OCI-M2 (cell line): Measurements from ENCODE around the gene GLYR1.

Experiments used
- DNase-seq: peaks from one replicate; lab custom pipeline; 2025; ENCODE audit not compliant: unreplicated experiment; lab: John Stamatoyannopoulos, UW

Gene GLYR1

DNA sequence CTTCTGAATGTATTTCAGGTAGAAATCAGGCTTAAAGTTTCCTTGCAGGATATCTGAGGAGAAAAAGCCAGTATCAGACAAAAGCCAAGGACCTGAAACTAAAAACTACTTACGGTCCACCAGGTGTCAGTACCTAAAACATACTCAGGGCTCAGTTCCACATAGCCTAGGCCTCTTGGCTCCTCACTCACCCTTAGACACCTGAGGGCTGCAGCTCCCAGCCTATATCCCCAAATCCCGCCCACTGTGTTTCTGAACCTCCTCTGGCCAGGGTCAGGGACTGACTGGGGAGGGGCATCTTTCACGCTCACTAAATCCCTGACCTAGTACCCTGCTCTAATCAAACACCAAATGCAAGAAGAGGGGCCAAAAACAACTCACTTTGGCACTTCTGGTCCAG is 35.8 kb downstream of the GLYR1 start:
- no peak for DNase-seq

GRCh38 chr16:4806280-4806679 is 40.8 kb downstream of the GLYR1 start:
- DNase-seq = no peak

DNA sequence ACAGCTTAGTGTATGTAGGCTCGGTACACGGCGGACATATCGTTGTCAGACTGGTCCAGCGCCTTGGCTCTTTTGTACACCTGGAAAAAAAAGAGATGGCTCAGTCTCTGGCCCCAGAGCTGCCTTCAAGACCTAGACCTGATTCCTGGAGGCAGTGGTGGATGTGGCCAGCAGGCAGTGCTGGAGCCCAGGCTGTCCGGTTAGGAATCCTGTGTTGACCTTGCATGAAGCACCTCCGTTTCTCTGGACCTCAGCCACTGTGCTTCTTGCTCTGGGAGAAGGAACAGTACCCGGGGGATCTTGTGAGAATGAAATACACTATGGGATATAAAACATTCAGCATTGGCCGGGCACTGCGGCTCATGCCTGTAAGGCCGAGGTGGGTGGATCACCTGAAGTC is 41.9 kb downstream of the GLYR1 start:
- no peak for DNase-seq

GRCh38 chr16:4803898-4804762 is 43.0 kb downstream of the GLYR1 start:
- no peak for DNase-seq

- no peak for DNase-seq
Measured at GRCh38 chr16:4803401-4803844, 43.7 kb downstream of the GLYR1 start.

DNA sequence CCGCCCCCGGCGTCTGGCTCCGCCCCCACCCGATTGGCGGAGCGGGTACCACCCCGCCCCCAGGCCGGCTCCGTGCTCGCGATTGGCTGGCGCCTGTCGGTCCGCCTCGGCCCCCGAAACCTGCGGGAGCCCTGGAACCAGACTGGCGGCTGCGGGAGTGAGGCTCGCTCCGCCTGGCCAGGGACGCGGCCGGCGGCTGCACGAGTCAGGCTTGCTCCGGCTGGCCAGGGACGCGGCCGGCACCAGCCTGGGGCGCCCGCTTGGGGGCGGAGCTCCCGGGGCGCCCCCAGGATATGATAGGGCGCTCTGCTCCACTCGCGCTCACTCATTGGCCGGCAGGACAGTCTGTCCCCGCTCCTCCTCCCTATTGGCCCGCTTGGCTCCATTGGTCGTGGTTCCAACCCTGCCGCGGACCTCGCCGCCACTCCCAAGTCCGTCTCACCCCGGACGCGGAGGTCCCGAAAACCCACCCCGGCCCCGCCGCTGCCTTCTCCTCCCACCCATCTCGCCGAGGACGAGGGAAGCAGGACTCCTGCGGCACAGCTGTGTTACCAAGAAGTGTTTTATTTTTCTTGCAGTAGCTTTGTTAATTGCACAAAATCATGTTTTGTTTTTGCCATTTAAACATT is 44.3 kb downstream of the GLYR1 start:
- DNase-seq = peak; percentile 49

DNA sequence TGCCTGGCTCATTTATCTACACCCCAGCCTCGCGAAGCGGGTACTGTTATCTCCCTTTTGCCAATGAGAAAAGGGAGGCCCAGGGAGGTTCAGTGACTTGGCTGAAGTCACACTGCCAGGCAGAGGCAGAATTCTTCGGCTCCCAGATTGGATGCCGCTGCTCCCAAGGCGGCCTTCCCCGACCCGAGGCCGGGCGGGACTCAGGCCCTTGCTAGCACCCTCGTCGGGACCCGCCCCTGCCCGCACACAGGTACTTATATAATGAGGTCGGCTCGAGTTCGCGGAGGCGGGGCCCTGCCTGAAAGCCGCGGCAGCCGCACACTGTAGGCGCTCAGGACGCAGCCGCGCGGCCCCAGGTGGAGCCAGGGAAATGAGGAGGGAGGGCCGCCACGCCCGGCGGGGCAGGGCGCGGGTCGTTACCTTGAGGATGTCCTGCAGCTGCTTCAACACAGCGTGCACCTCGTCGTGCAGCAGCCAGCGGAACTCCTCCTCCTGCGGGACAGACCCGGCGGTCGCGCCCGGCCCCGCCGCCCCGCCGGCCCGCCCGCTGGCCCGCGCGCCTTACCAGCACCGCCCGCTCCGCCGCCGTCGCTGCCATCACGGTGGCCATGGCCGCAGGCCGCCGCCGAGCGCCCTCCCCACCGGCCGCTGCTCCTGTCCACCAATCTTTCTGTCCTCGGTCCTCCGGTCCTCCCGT is 45.0 kb downstream of the GLYR1 start, which contains the start of gene ROGDI:
Gene ROGDI, minus strand, starts transcription at position 672 of the 697 bp plus-strand sequence. Its CDS starts 62 bp downstream, at position 610.
- DNase-seq = no peak

- DNase-seq = no peak
Measured at GRCh38 chr16:4801051-4801961, 45.8 kb downstream of the GLYR1 start.

DNA sequence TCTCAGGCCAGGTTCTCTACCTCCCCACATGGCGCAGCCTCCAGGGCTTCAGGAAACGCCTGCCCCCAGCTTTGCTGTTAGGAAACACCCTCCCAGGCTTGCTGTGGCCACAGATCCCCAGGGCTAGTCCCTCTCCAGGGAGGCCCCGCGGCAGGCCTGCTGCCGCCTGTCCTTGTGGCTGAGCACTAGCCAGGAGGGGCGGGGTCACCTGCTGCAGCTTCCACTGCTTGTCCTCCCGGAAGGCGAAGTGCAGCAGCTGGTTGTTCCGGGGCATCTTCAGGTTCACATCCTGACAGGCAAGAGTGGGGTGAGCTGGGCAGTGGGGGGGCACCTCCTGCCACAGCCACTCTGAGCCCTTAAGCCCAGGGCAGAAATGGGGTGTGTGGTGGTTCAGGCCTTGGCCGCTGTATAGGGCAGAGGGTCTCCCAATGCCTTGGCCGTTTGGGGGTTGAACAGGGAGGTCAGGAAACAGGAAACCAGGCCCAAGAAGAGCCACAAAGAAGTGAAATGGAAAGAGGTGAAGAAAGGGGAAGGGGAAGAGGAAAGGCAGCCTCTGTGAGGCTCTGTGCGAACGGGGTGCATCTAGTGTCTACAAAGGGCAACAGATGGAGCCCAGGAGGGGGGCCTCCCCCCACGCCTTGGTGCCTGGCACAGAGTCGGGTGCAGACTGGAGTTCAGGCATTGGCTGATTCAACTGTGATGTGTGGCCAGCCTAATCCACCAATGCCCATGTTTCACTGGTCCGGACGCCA is 46.6 kb downstream of the GLYR1 start:
- DNase-seq = no peak

- no peak for DNase-seq
Measured at GRCh38 chr16:4799171-4799855, 47.8 kb downstream of the GLYR1 start.

GRCh38 chr16:4798456-4798855 is 48.6 kb downstream of the GLYR1 start:
- DNase-seq = no peak

GRCh38 chr16:4797805-4798252 is 49.3 kb downstream of the GLYR1 start:
- no peak for DNase-seq

GRCh38 chr16:4796982-4797804 is 49.9 kb downstream of the GLYR1 start:
- DNase-seq = no peak

DNA sequence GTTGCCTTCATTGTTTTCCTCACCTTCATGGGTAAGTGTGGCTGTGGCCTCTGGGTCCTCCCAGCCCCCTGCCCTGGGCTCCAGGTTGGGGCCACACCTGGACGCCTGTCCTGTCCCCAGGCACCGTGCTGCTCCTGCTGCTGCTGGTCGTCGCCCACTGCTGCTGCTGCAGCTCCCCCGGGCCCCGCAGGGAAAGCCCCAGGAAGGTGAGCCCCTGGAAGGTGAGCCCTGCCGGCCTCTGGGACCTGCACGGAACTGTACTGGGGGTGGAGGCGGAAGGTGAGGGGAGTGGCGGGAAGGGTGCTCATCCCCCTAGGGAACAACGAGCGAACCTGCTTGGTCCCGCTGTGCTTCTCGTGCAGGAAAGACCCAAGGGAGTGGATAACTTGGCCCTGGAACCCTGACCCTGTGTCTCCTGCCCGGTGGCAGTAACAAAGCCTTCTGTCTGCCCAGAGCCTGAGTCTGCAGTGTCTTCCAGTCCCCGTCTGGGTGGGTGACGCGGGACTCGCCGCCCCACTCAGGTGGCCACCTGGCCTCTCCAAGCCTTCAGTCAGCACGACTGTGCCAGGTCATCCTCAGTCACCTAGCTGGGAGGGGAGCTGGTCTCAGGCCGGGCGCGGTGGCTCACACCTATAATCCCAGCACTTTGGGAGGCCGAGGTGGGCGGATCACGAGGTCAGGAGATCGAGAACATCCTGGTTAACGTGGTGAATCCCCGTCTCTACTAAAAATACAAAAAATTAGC is 51.1 kb downstream of the GLYR1 start:
- DNase-seq = no peak

- no peak for DNase-seq
Measured at GRCh38 chr16:4795181-4795827, 51.8 kb downstream of the GLYR1 start, which contains the start of gene SMIM22. Gene SMIM22 (plus strand): TSS chr16:4795369. CDS start chr16:4795735, 366 bp downstream.

DNA sequence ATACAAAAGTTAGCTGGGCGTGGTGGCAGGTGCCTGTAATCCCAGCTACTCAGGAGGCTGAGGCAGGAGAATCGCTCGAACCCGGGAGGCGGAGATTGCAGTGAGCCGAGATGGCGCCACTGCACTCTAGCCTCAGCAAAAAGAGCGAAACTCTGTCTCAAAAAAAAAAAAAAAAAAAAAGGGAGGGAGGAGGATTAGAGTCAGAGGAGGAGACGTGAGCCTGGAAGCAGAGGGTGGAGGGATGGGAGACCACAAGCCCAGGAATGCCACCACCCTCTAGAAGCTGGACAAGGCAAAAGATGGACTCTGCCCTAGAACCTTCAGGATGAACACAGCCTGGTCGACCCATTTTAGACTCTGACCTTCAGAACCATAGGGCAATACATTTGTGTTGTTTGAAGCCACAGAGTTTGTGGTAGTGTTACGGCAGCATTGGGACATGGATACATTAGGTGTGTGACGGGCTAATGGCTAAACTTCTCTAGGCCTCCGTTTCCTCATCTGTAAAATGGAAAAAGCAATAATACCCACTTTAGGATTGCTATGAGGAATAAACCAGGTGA is 54.1 kb downstream of the GLYR1 start:
- no peak for DNase-seq

DNA sequence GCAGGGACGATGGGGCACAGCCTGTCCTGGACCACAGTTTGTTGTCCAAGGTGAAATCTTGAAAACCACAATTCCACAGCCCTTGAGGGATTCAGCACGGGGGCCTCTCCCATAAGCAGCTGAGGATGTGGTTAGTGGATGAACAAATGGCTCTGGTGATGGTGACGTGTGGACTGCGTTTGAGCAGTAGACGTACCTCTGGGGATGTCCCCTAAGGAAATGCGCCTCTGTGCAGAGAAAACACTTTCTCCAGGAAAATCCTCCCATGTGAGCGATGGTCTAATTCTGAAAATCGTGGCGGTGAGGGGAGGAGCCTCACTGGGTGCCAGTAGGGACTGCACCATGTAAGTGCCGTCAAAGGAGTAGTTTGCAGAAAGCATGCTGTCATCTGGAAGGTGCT is 56.2 kb downstream of the GLYR1 start:
- DNase-seq = no peak
